Measurements from ENCODE around the gene PITPNM3.

DNA sequence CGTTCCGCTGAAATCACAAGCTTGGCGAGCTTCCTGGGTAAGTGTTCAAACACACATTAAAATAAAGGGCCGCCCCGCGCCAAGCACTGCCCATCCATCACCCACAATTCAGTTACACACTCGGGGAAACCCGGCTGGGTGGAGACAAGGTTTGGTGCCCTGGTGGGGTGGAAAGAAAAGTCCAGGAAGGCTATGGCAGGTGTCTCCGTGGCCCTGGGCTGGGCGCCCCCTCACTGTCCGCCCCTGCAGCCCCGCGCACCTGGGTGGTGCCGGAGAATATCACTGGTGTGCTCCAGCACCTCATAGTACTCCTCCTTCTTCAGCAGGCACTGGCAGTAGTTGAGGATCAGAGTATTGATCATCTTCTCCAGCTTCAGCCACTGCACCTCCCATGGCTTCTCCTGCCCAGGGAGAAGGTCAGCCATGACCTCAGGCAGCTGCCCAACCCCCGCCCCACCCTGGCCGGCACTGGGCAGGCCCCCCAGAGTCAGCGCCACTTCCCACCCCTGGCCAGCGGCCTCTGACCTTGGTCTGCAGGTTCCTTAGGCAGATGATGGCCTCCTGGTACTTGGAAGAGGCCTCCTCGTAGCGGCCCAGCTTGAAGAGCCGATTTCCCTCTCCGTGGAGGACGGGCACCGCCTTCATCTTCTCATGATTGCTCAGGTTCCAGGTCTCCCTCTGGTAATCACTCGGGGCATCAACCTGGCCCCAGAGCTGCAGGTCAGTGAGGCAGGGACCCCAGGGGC is 129.8 kb downstream of the PITPNM3 start:
- TF ChIP-seq, protein P1, sequence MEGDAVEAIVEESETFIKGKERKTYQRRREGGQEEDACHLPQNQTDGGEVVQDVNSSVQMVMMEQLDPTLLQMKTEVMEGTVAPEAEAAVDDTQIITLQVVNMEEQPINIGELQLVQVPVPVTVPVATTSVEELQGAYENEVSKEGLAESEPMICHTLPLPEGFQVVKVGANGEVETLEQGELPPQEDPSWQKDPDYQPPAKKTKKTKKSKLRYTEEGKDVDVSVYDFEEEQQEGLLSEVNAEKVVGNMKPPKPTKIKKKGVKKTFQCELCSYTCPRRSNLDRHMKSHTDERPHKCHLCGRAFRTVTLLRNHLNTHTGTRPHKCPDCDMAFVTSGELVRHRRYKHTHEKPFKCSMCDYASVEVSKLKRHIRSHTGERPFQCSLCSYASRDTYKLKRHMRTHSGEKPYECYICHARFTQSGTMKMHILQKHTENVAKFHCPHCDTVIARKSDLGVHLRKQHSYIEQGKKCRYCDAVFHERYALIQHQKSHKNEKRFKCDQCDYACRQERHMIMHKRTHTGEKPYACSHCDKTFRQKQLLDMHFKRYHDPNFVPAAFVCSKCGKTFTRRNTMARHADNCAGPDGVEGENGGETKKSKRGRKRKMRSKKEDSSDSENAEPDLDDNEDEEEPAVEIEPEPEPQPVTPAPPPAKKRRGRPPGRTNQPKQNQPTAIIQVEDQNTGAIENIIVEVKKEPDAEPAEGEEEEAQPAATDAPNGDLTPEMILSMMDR (IDR thresholded peaks at IDR 0.05), result no peak
- TF ChIP-seq, protein P2, sequence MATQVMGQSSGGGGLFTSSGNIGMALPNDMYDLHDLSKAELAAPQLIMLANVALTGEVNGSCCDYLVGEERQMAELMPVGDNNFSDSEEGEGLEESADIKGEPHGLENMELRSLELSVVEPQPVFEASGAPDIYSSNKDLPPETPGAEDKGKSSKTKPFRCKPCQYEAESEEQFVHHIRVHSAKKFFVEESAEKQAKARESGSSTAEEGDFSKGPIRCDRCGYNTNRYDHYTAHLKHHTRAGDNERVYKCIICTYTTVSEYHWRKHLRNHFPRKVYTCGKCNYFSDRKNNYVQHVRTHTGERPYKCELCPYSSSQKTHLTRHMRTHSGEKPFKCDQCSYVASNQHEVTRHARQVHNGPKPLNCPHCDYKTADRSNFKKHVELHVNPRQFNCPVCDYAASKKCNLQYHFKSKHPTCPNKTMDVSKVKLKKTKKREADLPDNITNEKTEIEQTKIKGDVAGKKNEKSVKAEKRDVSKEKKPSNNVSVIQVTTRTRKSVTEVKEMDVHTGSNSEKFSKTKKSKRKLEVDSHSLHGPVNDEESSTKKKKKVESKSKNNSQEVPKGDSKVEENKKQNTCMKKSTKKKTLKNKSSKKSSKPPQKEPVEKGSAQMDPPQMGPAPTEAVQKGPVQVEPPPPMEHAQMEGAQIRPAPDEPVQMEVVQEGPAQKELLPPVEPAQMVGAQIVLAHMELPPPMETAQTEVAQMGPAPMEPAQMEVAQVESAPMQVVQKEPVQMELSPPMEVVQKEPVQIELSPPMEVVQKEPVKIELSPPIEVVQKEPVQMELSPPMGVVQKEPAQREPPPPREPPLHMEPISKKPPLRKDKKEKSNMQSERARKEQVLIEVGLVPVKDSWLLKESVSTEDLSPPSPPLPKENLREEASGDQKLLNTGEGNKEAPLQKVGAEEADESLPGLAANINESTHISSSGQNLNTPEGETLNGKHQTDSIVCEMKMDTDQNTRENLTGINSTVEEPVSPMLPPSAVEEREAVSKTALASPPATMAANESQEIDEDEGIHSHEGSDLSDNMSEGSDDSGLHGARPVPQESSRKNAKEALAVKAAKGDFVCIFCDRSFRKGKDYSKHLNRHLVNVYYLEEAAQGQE (IDR thresholded peaks at IDR 0.05; ENCODE audit: insufficient read depth in 1 of 2, low read depth in 2 of 2, low read length in 1 of 2), result no peak
- TF ChIP-seq POLR2AphosphoS5 (IDR thresholded peaks at IDR 0.05; ENCODE audit: low read depth, low read length), result no peak
- no peak for TF ChIP-seq SIN3A (IDR thresholded peaks at IDR 0.05; ENCODE audit: borderline replicate concordance, insufficient read depth, low read depth, low read length)
